Amniotic epithelial cell (primary cell): Measurements from ENCODE around the gene FAM168A.

ENCODE experiments used
- DNase-seq: peaks from one replicate; pipeline ENCODE4 v3.0.0-alpha.2; 2010; ENCODE audit warnings: low read depth

Gene FAM168A

GRCh38 chr11:73388265-73389133 is 209.4 kb downstream of the FAM168A start:
- no peak for DNase-seq

DNA sequence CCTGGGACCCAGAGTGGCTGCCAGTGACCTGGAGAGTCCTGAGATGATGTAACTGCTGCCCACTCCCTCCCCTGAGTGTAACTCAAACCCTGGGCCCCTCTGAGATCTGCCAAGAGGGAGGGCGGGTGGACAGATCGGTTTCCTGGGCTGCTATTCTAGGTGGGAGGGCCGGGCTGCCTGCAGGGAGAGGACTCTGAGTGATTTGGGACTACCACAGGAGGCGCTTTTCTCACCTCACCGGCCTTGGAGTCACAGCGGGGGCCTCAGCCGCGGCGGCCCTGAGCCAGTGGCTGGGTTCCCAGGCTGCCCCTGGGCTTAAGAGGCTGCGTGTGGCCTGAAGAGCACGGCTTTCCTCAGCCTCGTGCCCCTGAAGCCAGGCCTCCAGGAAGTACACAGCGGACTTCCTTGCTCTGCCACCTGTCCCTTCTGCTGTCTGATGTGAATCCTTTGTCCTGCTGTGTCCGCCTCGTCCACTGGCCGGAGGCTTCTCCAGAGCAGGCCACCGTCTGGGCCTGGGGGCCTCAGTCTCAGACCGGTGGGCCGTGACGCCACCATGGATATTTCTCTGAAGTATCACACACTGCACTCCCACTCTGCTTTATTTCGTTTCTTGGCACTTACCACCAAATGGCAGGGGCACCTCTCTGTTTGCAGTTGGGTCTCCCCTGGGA is 210.2 kb downstream of the FAM168A start:
- no peak for DNase-seq

DNA sequence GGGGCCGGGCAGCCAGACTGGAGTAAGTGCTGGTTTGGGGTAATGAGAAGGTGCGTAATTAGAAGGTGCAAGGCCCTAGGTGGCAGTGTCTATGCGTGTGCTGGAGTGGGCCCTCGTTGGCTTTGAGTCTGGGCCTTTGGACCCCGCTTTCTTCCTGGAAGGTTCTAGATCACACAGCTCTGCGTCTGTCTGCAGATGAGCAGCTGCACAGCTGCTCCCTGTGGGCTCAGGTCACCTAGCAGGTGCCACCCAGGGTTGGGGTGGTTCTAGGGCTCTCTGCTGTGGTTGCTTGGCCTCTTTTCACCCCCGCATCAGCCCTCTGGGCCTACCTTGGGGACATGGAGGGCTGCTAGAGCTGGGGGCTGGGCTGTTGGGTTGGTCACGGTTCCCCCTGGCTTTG is 211.4 kb downstream of the FAM168A start:
- DNase-seq, result no peak

GRCh38 chr11:73386016-73386415 is 211.9 kb downstream of the FAM168A start:
- DNase-seq, result no peak

DNA sequence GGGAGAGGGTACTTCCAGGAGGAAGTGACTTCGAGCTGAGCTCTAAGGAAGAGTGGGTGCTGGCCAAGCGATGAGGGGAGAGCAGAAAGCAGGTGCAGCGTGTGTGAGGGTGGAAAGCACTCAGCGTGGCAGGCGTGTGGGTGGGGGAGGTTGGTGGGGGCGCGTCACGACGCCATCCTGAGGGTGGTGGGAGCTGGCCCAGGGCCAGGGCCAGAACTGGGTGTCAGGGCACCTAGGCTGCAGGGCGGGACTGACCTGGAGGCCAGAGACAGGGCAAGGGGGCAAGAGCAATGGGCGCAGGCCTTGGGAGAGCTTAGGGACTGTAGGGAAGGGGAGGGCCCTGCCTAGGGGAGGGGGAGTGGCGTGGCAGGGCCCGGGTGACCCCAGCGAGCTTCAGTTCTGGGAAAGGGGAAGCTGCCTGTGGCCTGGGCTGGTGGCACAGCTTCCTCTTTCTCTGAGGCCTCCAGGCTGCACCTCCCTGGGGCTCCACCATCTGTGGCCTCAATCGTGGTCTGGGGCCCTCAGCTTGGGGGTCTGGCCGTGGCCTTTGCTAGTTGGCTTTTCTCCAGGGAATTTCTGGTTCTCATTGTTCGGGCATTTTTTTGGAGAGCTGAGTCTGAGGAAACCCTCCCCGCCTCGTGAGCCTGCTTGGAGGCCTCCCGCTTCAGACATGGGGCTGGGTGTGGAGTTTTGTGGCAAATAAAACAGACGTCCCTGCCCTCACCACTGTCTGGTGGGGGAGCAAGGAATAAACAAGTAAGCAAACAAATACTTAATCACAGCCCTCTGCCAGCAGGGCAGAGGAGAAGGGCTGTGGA is 212.8 kb downstream of the FAM168A start:
- peak; percentile 31 for DNase-seq

DNA sequence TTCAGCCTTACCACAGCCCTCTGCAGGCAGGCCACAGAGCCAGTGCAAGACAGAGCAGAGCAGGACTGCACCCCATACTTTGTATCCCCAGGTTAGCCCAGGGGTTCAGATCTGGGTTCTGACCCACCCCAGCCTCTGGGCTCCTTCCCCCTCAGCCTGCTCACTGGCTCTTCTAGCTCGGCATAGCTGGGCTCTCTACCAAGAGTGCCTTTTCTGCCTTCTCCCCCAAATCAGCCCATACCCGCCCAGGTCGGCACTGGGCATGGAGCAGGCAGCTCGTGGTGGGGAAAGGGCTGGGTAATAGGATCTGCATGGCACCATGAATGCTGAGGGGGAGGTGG is 213.4 kb downstream of the FAM168A start:
- DNase-seq, result no peak

- no peak for DNase-seq
These were observed 213.8 kb downstream of the FAM168A start for GRCh38 chr11:73384125-73384441.

DNA sequence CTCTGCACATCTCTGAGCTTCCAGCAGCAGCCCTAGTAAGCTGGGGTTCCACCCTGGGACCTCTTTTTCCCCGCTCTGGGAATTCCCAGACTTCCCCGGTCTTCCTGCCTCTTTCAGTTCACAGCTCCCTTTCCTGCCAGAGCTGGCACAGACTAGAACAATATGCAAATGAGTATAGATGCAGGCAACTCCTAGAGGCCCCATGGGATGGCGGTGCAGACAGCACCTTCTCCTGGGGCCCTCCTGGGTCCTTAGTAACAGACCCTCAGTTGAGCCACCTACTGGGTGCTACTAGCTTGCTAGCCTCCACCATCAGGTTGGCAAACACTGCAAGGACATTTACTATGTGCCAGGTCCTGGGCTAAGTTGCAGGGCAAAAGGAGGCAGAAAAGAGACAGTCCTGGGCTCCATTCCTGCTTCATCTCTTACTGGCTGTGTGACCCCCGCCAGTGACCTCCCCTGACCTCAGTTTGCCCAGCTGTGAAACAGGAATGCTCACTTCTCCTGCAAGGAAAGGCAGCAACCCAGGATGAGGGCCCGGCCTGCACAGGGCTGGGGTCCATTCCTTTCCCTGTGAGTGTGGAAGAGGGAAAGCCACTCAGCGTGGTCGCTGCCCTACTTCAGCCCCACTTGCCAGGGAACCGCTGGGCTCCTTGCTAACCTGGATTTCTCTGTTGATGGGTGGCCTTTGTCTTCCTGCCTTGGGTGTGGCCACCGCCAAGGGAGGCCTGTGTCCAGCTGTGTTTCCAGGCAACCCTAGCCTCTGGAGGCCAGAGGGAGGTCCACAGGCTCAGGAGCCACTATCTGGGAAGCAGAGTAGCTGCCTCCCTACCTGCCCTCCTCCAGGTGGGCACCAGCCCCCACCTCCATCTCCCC is 214.4 kb downstream of the FAM168A start:
- DNase-seq, result peak; percentile 37

- no peak for DNase-seq
These were observed 215.2 kb downstream of the FAM168A start for GRCh38 chr11:73382747-73383146.

DNA sequence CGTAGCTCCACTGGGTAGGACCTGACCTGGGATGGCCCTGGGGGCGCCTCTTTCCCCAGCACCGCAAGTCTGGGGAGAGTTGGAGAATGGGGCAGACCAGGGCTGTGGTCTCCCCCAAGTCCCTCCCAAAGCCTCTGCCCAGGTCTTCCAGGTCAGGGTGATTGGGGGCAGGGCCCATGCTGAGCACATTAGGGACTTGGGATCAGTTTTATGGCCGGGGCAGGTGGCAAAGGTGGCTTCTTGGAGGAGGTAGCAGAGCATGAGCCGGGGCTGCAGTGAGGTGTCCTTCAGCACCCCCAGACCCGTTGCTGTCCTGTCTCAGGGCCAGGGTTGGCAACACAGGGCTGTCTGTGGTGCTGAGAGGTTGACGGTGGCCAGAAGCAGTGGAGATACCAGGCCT is 215.7 kb downstream of the FAM168A start:
- no peak for DNase-seq

- DNase-seq, result peak; percentile 33
These were observed 216.3 kb downstream of the FAM168A start for GRCh38 chr11:73381589-73381988.

- DNase-seq, result no peak
These were observed 217.0 kb downstream of the FAM168A start for GRCh38 chr11:73380897-73381410.

DNA sequence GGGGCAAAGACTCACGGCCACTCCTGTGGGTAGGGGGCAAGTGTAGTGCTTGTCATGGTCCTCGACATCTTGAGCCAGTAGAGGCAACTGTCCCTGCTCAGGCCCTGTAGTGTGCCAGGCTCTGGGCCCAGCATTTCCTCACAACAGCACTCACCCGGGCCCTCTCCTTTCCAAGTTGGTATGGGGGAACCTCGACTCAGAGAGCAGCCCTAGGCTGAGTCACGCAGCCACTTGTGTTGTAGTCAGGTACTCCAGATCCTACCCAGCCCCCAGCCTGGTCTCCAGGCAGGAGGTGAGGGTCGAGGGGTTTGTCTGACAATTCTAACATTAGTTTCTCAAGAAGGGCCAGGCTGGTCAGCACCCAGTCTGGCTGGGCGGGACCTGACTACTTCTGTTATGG is 217.6 kb downstream of the FAM168A start:
- DNase-seq, result no peak

DNA sequence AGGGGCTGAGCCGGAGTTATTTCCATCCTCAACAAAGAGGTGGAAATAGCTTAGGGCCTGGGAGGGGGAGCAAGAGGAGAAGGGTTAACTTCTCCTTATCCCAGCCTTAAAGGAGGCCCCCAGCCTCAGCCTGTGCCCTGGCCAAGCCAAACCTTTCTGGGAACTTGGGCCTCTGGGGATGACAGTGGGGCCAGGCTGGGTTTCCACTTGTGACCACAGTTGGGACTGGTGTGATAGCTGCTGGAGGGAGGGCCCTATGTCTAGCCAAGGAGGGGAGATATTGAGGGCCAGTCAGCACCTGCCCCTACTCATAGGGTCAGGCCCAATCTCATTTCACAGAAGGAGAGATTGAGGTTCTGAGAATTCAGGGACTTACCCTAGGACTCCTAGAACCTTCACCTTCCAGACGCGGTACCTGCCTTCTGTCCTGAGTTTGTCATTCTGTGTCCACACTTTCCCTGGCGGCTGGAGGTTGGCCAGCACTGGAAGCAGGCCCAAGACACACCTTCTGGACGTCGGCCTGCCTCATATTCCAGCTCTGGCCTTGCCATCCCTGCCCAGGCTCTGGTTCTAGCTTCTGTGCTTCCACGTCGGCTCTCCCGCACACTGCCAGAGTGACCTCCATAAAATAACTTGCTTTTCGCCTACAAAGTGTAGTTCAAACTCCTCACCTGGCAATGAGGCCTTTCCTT is 218.6 kb downstream of the FAM168A start:
- DNase-seq, result no peak

DNA sequence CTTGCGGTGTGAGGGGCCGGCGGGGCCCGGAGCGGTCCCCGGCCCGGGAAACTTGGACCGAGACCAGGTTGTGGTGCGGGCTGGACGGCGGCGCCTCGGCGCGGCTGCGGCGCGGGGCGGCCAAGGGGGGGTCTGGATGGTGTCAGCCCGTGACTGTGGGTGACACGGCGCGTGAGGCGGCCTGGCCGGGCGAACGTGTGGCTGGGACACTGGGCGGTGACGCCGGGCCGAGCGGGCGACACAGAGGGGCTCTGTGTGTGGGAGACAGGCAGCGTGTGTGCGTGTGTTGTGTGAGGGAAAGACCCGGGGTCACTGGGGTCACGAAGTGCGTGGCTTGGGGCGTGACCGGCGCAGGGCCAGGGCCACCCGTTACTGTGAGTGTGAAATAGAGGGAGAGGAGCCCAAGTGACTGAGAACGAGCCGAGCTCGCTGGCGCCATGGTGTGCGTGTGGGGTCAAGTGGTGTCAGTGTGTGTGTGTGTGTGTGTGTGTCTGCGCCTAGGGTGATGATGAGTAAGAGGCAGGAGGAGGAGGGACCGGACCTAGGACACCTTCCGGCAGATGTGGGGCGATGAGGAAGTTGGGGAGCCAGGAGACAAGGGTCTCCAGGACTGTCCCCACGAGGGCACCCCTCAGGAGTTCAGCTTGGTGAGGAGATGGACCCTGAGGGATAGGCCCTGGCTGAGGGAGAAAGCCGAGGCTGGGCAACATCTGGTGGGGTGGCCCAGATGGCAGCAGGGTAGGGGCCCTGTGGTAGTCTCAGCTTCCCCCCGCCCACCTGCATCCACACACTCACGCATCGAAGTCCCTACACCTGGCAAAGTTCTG is 220.9 kb downstream of the FAM168A start:
- DNase-seq, result peak; percentile 85

DNA sequence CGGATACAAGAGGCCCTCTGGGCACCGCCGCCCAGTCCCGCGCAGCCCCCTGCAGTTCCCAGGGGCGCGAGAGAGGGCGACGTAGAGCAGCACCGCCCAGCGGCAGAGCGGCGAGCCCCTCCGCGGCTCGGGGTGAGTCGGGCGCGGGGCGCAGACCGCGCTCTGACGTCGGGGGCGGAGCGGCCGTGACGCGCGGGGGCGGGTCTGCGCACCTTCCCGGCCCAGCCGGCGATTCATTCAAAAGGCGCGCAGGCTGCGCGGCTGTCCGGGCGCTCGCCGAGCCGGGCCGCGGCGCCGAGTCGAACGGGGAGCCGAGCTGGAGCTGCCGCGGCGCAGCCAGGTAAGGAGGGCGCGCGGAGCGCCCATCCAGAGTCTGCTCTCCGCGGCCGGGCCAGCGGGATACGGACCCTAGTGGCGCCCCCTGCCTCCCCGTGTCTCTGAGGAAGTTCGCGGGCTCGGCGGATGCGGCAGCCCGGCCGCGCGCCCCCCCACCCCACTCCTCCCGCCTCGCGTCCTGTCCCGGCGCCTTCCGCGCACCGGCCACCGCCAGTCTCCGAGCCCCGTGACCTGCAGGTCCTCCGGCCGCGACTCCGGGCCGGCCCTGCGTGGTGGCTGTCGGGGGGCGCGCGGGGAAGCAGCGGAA is 221.6 kb downstream of the FAM168A start, which contains the start of gene RELT:
Gene RELT, plus strand, starts transcription at position 240 of the 643 bp plus-strand sequence. CDS start 12,738 bp downstream, outside the sequence.
- peak; percentile 83 for DNase-seq

DNA sequence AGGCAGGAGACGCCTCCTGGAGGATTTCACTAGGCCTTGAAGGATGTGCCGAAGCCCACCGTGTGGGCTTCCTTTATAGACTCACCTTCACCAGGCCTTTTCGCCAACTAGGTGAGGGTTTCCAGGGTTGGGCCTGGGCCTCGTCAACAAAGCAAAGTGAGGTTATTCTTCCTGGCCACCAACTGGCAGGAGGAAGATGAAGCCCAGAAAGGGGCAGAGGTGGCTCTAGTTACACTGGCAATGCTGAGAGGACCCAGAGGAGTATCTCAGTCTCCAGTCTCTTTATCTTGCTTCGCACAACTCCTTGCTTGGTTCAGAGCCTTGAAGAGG is 222.1 kb downstream of the FAM168A start:
- no peak for DNase-seq

- peak; percentile 68 for DNase-seq
These were observed 223.8 kb downstream of the FAM168A start for GRCh38 chr11:73374151-73374550.

GRCh38 chr11:73372375-73372993 is 225.4 kb downstream of the FAM168A start:
- peak; percentile 23 for DNase-seq
